ENCODE results near the gene RPUSD1. TPM values are rescaled to one million over a fixed set of nuclear protein-coding genes. Genes with fewer than 3 reads are reported as not detected.

The RPUSD1 gene
- total RNA-seq, 4 donors from 2014 or later = 20.3 to 33.3 (median 24.9) TPM

- WGBS, 2 donors = 78 to 100% methylated on average over 2 of the region's 15 CpGs
- Histone ChIP-seq H3K27me3 (peaks cover 5 to 100% (median 20%) of the 10 kb centered on the region in 4 donors), H3K4me3 (no peak overlapping the region), H3K27ac (no peak overlapping the region), H3K9me3 (no peaks in the 10 kb centered on the region), H3K36me3 (no peaks in the 10 kb centered on the region), H3K4me1 (peaks cover 0 to 9% (median 4%) of the 10 kb centered on the region in 3 donors)
- DNase-seq = no peak
- no peak for TF ChIP-seq CTCF (IDR thresholded peaks at IDR 0.05)
- no peak for TF ChIP-seq POLR2A (IDR thresholded peaks at IDR 0.05)
- intact Hi-C loops (cut with DNase I) = loop anchor here (10.0 kb wide), 1 partner anchor 239 kb away; no protein-coding TSS in a partner anchor
These were observed 27.7 kb upstream of the RPUSD1 start for GRCh38 chr16:815861-816260.

GRCh38 chr16:814974-815373 lies 26.8 kb upstream of the RPUSD1 start:
- 39 to 49% methylated on average over 3 to 9 of the region's 9 CpGs for WGBS, 2 donors
- H3K4me3 ChIP-seq = no peak overlapping the region
- H3K4me1 ChIP-seq = peaks cover 0 to 9% (median 4%) of the 10 kb centered on the region in 3 donors
- no peak for DNase-seq
- TF ChIP-seq POLR2A (IDR thresholded peaks at IDR 0.05) = no peak
- TF ChIP-seq CTCF (IDR thresholded peaks at IDR 0.05) = no peak
- H3K9me3 ChIP-seq = no peaks in the 10 kb centered on the region
- no peak overlapping the region for H3K27ac ChIP-seq
- peaks cover 5 to 99% (median 20%) of the 10 kb centered on the region in 4 donors for H3K27me3 ChIP-seq
- H3K36me3 ChIP-seq = no peaks in the 10 kb centered on the region
- intact Hi-C loops (cut with DNase I) = loop anchor here (10.0 kb wide), 1 partner anchor 240 kb away; no protein-coding TSS in a partner anchor

GRCh38 chr16:813916-814412 lies 25.8 kb upstream of the RPUSD1 start:
- Histone ChIP-seq H3K27ac (no peak overlapping the region), H3K4me3 (peak overlapping the region in 2 of 4 donors; percentile 18 to 37), H3K4me1 (peaks cover 0 to 9% (median 4%) of the 10 kb centered on the region in 3 donors), H3K27me3 (peaks cover 5 to 97% (median 20%) of the 10 kb centered on the region in 4 donors), H3K36me3 (no peaks in the 10 kb centered on the region), H3K9me3 (no peaks in the 10 kb centered on the region)
- no peak for DNase-seq
- TF ChIP-seq POLR2A (IDR thresholded peaks at IDR 0.05) = no peak
- TF ChIP-seq CTCF (IDR thresholded peaks at IDR 0.05) = no peak
- intact Hi-C loops (cut with DNase I) = loop anchor here (10.0 kb wide), 1 partner anchor 241 kb away; no protein-coding TSS in a partner anchor
- 59 to 66% methylated on average over 12 to 22 of the region's 22 CpGs for WGBS, 2 donors

GRCh38 chr16:813204-813915 lies 25.2 kb upstream of the RPUSD1 start:
- TF ChIP-seq POLR2A (IDR thresholded peaks at IDR 0.05) = no peak
- TF ChIP-seq CTCF (IDR thresholded peaks at IDR 0.05) = peak; percentile 29 to 62 (median 43)
- Histone ChIP-seq H3K36me3 (no peaks in the 10 kb centered on the region), H3K27ac (no peak overlapping the region), H3K4me3 (peak overlapping the region in 2 of 4 donors; percentile 18 to 37), H3K4me1 (peaks cover under 1 to 11% (median 10%) of the 10 kb centered on the region in 3 donors), H3K9me3 (no peaks in the 10 kb centered on the region), H3K27me3 (peaks cover 5 to 91% (median 20%) of the 10 kb centered on the region in 4 donors)
- intact Hi-C loops (cut with DNase I) = loop anchor here (10.0 kb wide), 1 partner anchor 241 kb away; no protein-coding TSS in a partner anchor
- no peak for DNase-seq
- WGBS, 2 donors = 5 to 9% methylated on average over 4 to 17 of the region's 67 CpGs

- TF ChIP-seq POLR2A (IDR thresholded peaks at IDR 0.05) = no peak
- TF ChIP-seq CTCF (IDR thresholded peaks at IDR 0.05) = no peak
- H3K27ac ChIP-seq = peak overlapping the region; percentile 90 to 97 (median 96)
These were observed 19.9 kb upstream of the RPUSD1 start for GRCh38 chr16:808085-808386.

More at GRCh38 chr16:808085-808386, 19.9 kb upstream of the RPUSD1 start:
- Histone ChIP-seq H3K9me3 (no peaks in the 10 kb centered on the region), H3K4me3 (peak overlapping the region; percentile 72 to 88 (median 80)), H3K4me1 (peaks cover 3 to 24% (median 10%) of the 10 kb centered on the region in 3 donors), H3K27me3 (peaks cover 0 to 63% (median 2%) of the 10 kb centered on the region in 4 donors), H3K36me3 (no peaks in the 10 kb centered on the region)
- intact Hi-C loops (cut with DNase I) = no loop called here
- no peak for DNase-seq
- 32 to 50% methylated on average over 8 to 13 of the region's 19 CpGs for WGBS, 2 donors

All from esophagus squamous epithelium (tissue), 5 donors.